ENCODE measurements around the gene CEP70. TPM values are rescaled to one million over a fixed set of nuclear protein-coding genes. Genes with fewer than 3 reads are reported as not detected.
"Not testable (repeated sequence)": the region's sequence is repeated elsewhere in the genome, so short reads cannot be mapped to it uniquely, and the experiment has no call there.

Gene CEP70
- total RNA-seq, 1 donor from 2014 or later, result 14.5 TPM

GRCh38 chr3:138560501-138560900 is 33.6 kb downstream of the CEP70 start:
- no peak for DNase-seq (ENCODE audit: low read depth)
- no peaks in the 10 kb centered on the region for H3K27me3 ChIP-seq (ENCODE audit: control insufficient read depth, insufficient read depth, low read length)
- no peak overlapping the region for H3K4me3 ChIP-seq (ENCODE audit: low read depth, low read length)
- TF ChIP-seq, protein P1, sequence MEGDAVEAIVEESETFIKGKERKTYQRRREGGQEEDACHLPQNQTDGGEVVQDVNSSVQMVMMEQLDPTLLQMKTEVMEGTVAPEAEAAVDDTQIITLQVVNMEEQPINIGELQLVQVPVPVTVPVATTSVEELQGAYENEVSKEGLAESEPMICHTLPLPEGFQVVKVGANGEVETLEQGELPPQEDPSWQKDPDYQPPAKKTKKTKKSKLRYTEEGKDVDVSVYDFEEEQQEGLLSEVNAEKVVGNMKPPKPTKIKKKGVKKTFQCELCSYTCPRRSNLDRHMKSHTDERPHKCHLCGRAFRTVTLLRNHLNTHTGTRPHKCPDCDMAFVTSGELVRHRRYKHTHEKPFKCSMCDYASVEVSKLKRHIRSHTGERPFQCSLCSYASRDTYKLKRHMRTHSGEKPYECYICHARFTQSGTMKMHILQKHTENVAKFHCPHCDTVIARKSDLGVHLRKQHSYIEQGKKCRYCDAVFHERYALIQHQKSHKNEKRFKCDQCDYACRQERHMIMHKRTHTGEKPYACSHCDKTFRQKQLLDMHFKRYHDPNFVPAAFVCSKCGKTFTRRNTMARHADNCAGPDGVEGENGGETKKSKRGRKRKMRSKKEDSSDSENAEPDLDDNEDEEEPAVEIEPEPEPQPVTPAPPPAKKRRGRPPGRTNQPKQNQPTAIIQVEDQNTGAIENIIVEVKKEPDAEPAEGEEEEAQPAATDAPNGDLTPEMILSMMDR (IDR thresholded peaks at IDR 0.05; ENCODE audit: insufficient read depth, low read length, poor library complexity, severe bottlenecking), result no peak
- no peaks in the 10 kb centered on the region for H3K36me3 ChIP-seq (ENCODE audit: control insufficient read depth, insufficient read depth, low read length)

DNA sequence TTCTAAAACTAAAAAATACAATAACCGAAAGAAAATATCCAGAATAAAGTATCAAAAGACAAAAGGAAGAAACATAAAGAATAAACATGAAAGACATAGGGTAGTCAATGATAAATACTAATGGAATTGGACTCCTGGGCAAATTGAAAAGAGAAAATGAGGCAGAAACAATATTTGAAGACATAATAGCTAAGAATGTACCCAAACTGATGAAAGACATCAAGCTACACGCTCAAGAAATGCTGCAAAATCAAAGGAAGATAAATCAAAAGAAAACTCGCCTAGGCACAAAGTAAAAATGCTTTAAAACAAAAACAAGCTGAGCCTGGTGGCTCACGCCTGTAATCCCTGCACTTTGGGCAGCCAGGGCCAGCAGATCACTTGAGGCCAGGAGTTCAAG is 34.9 kb downstream of the CEP70 start:
- H3K36me3 ChIP-seq (ENCODE audit: control insufficient read depth, insufficient read depth, low read length), result no peaks in the 10 kb centered on the region
- no peak overlapping the region for H3K4me3 ChIP-seq (ENCODE audit: low read depth, low read length)
- no peaks in the 10 kb centered on the region for H3K27me3 ChIP-seq (ENCODE audit: control insufficient read depth, insufficient read depth, low read length)
- TF ChIP-seq, protein P1 (IDR thresholded peaks at IDR 0.05; ENCODE audit: insufficient read depth, low read length, poor library complexity, severe bottlenecking), result no peak
- DNase-seq (ENCODE audit: low read depth), result no peak

- not testable (repeated sequence) for H3K36me3 ChIP-seq (ENCODE audit: control insufficient read depth, insufficient read depth, low read length); H3K27me3 ChIP-seq (ENCODE audit: control insufficient read depth, insufficient read depth, low read length); H3K4me3 ChIP-seq (ENCODE audit: low read depth, low read length); DNase-seq (ENCODE audit: low read depth)
These were observed 39.3 kb downstream of the CEP70 start for GRCh38 chr3:138554775-138555174.

GRCh38 chr3:138550958-138551357 is 43.1 kb downstream of the CEP70 start:
- H3K36me3 ChIP-seq (ENCODE audit: control insufficient read depth, insufficient read depth, low read length); H3K27me3 ChIP-seq (ENCODE audit: control insufficient read depth, insufficient read depth, low read length); DNase-seq (ENCODE audit: low read depth); H3K4me3 ChIP-seq (ENCODE audit: low read depth, low read length): not testable (repeated sequence)

- H3K4me3 ChIP-seq (ENCODE audit: low read depth, low read length), result no peak overlapping the region
- no peak for DNase-seq (ENCODE audit: low read depth)
- H3K27me3 ChIP-seq (ENCODE audit: control insufficient read depth, insufficient read depth, low read length), result no peaks in the 10 kb centered on the region
- TF ChIP-seq, protein P1 (IDR thresholded peaks at IDR 0.05; ENCODE audit: insufficient read depth, low read length, poor library complexity, severe bottlenecking), result no peak
- H3K36me3 ChIP-seq (ENCODE audit: control insufficient read depth, insufficient read depth, low read length), result no peaks in the 10 kb centered on the region
These were observed 44.7 kb downstream of the CEP70 start for GRCh38 chr3:138549179-138549977.

DNA sequence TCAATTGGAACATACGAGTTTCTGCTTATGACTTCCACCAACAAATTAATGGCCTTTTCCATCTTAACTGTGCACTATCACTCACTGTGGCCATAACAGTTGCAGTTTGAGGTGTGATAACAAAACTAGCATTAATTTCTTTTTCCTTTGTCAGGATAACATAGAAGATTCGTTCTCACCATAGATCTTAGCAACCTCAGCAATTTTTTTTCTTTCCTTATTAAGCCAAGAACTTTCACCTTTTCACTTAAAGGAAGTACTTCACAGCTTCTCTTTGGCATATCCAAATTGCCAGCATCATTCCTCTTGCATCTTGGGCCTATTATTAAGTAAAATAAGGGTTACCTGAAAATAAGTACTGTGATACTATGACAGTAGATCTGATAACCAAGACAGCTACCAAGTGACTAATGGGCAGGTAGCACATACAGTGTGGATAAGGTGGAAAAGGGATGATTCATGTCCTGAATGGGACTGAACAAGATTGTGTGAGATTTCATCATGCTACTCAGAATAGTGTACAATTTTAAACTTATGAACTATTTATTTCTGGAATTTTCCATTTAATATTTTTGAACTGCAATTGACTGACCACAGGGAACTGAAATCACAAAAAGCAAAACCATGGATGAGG is 46.6 kb downstream of the CEP70 start:
- Histone ChIP-seq H3K4me3 (ENCODE audit: low read depth, low read length) (no peak overlapping the region), H3K27me3 (ENCODE audit: control insufficient read depth, insufficient read depth, low read length) (no peaks in the 10 kb centered on the region), H3K36me3 (ENCODE audit: control insufficient read depth, insufficient read depth, low read length) (no peaks in the 10 kb centered on the region)
- TF ChIP-seq, protein P1 (IDR thresholded peaks at IDR 0.05; ENCODE audit: insufficient read depth, low read length, poor library complexity, severe bottlenecking), result no peak
- no peak for DNase-seq (ENCODE audit: low read depth)

All from kidney epithelial cell (primary cell).